GM19463 (cell line): ENCODE measurements around the gene MS4A6A.
A peak's percentile ranks its signal among the peaks of the same experiment; 100 is the strongest.
"Not testable (repeated sequence)": the region's sequence is repeated elsewhere in the genome, so short reads cannot be mapped to it uniquely, and the experiment has no call there.

ENCODE experiments used
- ATAC-seq: cut with Tn5 transposase; IDR thresholded peaks from one replicate; pipeline ENCODE4 v1.9.1; 2021; ENCODE audit warnings: mild to moderate bottlenecking, moderate library complexity; ENCODE audit not compliant: unreplicated experiment

MS4A6A gene, protein sequence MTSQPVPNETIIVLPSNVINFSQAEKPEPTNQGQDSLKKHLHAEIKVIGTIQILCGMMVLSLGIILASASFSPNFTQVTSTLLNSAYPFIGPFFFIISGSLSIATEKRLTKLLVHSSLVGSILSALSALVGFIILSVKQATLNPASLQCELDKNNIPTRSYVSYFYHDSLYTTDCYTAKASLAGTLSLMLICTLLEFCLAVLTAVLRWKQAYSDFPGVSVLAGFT

DNA sequence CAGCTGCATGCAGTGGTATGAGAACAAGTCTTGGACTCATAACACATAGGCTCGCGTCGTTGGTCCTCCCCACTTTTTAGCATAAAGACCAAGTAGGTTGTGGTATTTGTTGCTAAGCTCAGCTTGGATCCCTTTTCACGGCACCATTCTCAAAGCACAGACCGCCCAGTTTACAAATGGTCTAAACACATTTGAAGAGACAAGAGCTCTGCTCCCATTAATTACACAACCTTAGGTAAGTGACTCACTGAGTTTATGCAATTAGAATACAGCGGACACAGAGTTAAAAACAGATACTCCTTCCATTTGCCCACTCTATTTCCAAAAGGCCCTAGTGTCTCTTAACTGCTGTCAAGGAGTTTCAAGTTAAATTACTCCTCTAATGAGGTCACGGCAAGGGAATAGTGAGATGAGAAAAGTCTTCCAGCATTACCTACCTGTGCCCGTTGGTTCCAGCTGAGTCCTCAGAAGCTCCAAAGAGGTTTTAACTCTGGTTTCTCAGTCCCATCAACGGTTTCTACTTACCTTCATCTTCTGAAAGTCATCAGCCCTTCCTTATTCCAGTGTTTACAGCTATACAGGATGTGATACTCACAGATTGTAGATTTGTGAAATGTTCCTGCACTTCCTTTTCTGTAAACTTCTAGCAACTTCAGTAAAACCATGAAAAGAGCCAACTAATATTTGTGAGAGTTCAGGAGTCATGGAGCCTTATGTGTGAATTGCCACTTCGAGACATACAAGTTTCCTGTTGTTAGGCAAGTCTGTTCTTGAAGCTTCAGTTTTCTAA is at the start of gene MS4A6A:
Gene MS4A6A (minus strand): TSS at position 543 of the 790 bp plus-strand sequence. CDS start 1,356 bp downstream, outside the sequence.
- no peak for ATAC-seq

- no peak for ATAC-seq
Measured at GRCh38 chr11:60230681-60231080, 47.8 kb upstream of the MS4A6A start.

DNA sequence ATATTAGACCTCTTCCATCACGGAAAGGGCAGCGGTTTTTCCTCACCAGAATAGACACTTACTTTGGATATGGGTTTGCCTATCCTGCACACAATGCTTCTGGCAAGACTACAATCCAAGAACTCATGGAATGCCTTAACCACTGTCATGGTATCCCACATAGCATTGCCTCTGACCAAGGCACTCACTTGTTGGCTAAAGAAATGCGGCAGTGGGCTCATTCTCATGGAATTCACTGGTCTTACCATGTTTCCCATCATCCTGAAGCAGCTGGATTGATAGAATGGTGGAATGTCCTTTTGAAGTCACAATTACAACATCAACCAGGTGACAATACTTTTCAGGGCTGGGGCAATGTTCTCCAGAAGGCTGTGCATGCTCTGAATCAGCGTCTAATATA is 39.3 kb upstream of the MS4A6A start:
- ATAC-seq = no peak

DNA sequence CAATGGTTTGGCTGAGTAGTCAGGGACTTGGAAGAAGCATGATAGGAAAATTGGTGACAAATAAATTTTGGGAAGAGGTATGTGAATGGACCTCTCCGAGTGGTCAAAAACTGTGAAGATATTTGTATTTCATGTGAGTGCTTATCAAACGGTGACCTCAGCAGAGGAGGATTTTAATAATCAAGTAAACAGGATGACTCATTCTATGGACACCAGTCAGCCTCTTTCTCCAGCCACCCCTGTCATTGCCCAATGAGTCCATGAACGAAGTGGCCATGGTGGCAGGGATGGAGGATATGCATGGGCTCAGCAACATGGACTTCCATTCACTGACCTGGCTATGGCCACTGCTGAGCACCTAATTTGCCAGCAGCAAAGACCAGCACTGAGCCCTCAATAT is 38.8 kb upstream of the MS4A6A start:
- ATAC-seq = no peak

DNA sequence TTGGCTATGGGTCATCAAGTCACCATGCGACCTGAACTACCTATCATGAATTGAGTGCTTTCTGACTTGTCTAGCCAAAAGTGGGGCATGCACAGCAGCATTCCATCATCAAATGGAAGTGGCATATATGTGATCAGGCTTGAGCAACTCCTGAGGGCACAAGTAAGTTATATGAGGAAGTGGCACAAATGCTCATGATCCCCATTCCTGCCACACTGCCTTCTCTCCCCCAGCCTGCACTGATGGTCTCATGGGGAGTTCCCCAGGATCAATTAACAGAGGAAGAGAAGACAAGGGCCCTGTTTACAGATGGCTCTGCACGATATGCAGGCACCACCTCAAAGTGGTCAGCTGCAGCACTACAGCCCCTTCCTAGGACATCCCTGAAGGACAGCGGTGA is 38.3 kb upstream of the MS4A6A start:
- ATAC-seq = no peak

GRCh38 chr11:60214386-60214785 is 31.5 kb upstream of the MS4A6A start:
- no peak for ATAC-seq

- ATAC-seq = no peak
Measured at GRCh38 chr11:60211206-60211605, 28.3 kb upstream of the MS4A6A start.

GRCh38 chr11:60209977-60210376 is 27.1 kb upstream of the MS4A6A start:
- no peak for ATAC-seq

DNA sequence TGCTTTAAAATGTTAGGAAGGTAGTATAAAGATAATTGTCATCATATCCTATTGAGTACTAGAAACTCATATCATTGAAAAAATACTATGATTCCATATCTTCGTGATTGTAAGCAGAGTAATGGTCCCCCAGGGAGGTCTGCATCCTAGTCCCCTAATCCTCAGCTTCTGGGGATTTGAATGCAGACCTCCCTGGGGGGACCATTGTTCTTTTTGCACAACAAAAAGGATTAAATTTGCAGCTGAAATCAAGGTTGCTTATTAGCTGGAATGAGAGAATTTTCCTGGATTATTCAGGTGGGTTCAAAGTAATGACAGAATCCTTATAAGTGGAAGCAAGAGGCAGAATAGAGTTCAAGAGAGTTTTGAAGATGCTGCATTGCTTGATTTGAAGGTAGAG is 26.1 kb upstream of the MS4A6A start:
- ATAC-seq = no peak

DNA sequence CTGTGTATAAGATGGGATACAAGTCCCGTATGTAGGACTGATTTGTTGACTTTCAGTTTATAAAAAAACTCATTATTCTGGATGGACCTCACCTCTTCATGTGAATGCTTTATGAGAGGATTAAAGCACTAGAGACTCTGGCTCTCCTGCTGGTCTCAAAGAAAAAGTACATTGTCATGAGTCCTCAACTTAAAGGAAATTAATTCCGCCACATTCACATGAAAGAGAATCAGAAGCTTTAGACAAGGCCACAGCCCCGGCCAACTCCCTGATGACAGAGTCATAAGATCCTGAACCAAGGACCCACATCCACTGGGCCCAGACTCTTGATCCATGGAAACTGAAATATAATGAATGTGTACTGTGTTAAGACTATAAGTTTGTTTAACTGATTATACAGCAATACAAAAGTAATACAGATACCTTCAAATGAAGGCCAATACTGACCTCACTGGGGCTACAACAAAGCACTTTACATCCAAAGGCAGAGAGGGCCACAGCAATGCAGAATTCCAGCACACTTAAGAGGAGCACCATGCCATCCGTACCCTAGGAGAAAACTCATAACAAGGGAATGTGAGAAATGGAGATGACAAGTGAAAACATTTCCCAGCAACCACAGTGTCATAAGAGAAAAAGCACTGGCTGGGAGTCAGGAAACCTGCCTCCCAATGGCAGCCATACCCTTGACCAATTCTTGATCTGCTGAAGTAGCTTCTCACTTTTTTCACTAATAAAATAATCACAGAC is 25.4 kb upstream of the MS4A6A start:
- ATAC-seq = no peak

DNA sequence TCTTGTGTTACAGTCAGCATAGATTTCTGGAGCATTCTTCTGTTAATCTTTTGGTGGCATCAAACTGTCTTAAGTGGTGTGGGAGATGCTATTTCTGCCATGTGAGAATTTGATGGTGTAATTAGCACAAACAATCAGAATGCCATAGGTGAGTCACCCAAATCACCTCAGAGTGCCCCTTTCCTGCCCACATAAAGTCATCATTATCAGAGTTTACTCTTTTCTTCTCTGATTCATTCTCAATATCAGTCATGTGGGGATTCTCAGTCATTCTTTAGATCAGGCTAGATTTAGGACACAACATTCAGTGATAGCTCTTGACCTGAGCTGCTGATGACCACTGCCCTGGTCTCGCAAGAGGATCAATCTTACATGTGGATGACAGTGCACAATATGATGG is 23.7 kb upstream of the MS4A6A start:
- ATAC-seq = peak; percentile 63

GRCh38 chr11:60204922-60205321 is 22.0 kb upstream of the MS4A6A start:
- no peak for ATAC-seq

GRCh38 chr11:60201334-60201733 is 18.5 kb upstream of the MS4A6A start:
- not testable (repeated sequence) for ATAC-seq

GRCh38 chr11:60197442-60197841 is 14.6 kb upstream of the MS4A6A start:
- ATAC-seq = no peak

DNA sequence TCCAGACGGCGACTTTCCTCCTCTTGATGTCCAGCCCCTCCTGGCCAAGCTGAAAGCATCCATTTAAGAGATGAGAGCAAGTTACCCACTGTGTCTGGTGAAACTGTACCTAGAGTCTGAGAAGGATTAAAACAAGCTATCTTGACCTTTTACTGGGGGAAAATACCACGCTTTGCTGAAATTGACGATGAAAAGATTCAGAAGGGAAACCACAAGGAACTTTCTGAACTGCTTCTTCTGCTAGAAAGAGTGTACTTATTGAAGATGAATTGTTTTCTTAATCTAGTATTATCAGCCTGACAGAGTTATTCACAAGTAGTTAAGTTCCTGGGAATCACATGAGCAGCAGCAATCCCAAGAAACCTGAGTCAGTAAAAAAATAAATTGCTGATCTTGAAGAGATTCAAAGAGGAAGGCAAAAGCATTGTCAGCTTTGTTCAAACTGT is 13.1 kb upstream of the MS4A6A start:
- peak; percentile 59 for ATAC-seq

- no peak for ATAC-seq
Measured at GRCh38 chr11:60194511-60194910, 11.6 kb upstream of the MS4A6A start.

DNA sequence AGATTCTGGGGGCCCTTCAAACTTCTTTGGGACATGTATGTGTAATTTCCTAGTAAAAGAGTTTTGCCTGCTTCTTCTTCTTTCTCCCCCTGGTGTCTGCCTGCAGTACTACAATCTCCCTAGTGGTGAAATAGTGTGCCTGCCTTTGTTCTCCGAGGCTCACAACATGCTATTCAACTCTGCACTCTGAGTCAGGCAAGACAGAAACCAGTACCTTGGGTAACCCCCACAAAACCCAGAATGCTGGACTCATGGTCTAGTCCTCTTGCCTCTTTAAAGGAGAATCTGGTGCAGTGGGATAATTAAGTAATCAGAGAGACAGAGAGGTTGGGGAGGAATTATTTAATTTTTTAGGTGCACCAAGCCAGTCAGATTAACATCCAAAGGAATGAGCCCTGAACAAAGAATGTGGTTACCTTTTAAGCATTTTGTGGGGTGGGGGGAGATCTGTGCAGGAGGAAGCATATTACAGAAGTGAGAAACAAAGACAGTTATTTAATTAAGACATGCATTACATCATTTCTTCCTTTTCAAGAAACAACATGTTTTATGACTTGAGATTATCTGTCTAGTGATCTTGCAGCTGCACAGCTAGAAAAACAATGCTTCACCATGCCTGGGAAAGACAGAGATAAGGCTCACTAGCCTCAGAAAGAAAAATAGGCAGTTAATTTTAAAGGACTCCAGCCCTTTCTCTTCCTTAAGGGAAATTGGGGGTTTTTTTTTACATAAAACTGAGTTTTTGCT is 11.0 kb upstream of the MS4A6A start:
- peak; percentile 84 for ATAC-seq

- not testable (repeated sequence) for ATAC-seq
Measured at GRCh38 chr11:60192564-60192963, 9.7 kb upstream of the MS4A6A start.

DNA sequence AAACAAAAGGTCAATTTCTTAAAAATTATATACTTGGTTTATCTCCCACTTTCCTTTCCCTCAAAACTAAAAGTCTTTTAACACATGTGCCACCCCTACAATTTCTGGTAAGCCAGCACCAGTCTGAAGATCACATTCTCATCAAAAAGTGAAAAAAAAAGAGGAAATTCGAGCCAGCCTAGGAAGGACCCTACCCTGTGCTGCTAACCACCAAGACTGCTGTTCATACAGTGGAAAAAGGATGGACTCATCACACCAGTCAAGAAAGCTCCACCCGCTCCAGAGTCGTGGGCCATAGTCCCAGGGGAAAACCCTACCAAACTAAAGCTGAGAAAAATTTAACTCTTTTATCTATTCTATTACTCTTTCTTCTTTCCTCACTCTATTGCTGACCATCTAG is 5.6 kb upstream of the MS4A6A start:
- ATAC-seq = not testable (repeated sequence)

GRCh38 chr11:60186128-60186527 is 3.2 kb upstream of the MS4A6A start:
- ATAC-seq = not testable (repeated sequence)

DNA sequence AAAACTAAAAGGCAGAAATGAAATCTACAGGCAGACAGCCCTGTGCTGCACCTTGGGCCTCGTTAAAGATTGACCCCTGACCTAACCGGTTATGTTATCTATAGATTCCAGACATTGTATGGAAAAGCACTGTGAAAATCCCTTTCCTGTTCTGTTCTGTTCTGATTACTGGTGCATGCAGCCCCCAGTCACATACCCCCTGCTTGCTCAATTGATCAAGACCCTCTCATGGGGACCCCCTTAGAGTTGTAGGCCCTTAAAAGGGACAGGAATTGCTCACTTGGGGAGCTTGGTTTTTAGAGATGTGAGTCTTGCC is 2.6 kb upstream of the MS4A6A start:
- not testable (repeated sequence) for ATAC-seq
